OCI-LY1 (cell line): ENCODE data around the gene BACH2.

Source experiments
- EZH2 ChIP-seq: fragments of 200-600 bp; sonication (generic), shearing (Covaris generic); IDR thresholded peaks from 2 replicates; pipeline ENCODE4 v1.8.0; 2017; ENCODE audit warnings: borderline replicate concordance, mixed run types, mild to moderate bottlenecking, antibody characterized with exemption, low read length, moderate library complexity, mixed read lengths
- TF ChIP-seq, protein P1 (sequence below): fragments of 200-600 bp; sonication (generic), shearing (Covaris generic); IDR thresholded peaks from 2 replicates; pipeline ENCODE4 v1.5.1; 2017; ENCODE audit warnings: mild to moderate bottlenecking, antibody characterized with exemption, low read length, moderate library complexity, mixed read lengths

- TF ChIP-seq, protein P1, sequence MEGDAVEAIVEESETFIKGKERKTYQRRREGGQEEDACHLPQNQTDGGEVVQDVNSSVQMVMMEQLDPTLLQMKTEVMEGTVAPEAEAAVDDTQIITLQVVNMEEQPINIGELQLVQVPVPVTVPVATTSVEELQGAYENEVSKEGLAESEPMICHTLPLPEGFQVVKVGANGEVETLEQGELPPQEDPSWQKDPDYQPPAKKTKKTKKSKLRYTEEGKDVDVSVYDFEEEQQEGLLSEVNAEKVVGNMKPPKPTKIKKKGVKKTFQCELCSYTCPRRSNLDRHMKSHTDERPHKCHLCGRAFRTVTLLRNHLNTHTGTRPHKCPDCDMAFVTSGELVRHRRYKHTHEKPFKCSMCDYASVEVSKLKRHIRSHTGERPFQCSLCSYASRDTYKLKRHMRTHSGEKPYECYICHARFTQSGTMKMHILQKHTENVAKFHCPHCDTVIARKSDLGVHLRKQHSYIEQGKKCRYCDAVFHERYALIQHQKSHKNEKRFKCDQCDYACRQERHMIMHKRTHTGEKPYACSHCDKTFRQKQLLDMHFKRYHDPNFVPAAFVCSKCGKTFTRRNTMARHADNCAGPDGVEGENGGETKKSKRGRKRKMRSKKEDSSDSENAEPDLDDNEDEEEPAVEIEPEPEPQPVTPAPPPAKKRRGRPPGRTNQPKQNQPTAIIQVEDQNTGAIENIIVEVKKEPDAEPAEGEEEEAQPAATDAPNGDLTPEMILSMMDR, result peak; percentile 63
- TF ChIP-seq EZH2, result no peak
These were observed 117.2 kb downstream of the BACH2 start for GRCh38 chr6:90179190-90180169.
